NAMALWA (cell line): ENCODE measurements around the gene TOGARAM1.
"Not testable (repeated sequence)": the region's sequence is repeated elsewhere in the genome, so short reads cannot be mapped to it uniquely, and the experiment has no call there.

Experiments used
- DNase-seq: peaks from one replicate; pipeline ENCODE4 v3.0.0-alpha.2; 2015; ENCODE audit warnings: low spot score

The TOGARAM1 gene

DNA sequence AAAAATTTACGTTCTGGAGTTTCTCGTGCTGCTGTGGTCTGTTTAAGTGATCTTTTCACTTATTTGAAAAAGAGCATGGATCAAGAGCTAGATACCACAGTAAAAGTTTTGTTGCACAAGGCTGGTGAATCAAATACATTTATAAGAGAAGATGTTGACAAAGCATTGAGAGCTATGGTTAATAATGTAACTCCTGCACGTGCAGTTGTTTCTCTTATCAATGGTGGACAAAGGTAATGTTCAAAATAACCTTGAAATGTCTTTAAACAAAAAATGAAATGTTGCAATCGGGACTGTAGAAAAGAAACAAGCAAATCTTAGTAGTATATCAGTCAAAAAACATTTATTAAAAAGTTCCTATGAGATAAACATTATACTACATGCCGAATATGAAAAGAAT, 82.6 kb downstream of the TOGARAM1 start:
- DNase-seq = no peak

DNA sequence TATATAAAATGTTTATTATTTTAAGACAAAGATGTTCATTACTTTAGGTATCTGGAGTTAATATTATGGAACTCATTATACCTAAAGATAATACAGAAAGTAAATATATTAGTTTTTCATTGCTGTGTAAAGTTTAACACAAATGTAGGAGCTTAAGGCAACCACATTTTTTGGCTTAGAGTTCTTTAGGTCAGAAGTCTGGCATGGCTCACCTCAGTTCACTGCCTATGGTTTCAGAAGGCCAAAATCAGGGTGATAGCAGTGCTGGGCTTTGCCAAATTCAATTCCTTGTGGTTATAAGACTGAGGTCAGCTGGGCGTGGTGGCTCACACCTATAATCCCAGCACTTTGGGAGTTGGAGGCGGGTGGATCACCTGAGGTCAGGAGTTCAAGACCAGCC, 86.4 kb downstream of the TOGARAM1 start:
- no peak for DNase-seq

DNA sequence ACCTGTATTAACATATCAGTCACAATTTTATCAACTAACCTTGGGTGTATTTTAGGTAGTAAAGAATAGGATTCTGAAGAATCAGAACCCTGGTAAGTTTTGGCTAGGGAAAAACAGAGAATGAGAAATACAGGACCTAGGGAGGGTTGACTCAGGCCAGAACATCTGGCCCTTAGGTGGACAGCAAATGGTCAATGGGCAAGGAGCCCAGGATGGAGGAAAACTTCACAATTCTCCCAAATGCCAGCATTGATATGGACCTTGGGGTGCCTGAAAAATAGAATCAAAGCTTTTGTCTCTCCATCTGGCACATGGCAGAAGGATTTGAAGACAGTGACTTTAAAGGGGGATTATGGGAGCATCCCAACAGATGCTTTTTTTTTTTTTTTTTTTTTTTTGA, 89.2 kb downstream of the TOGARAM1 start:
- no peak for DNase-seq

DNA sequence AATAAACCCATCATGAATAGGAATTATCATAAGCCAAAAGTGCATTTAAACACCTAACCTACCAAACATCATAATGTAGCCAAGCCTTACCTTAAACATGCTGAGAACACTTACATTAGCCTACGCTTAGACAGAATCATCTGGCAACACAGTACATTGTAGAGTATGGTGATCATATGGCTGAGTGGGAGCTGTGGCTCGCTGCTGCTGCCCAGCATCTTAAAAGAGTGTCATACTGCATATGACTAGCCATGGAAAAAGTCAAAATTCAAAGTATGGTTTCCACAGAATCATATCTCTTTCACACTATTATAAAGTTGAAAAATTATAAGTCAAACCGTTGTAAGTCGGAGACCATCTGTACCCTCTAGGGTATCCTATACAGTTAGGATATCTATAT, 89.9 kb downstream of the TOGARAM1 start:
- no peak for DNase-seq

DNA sequence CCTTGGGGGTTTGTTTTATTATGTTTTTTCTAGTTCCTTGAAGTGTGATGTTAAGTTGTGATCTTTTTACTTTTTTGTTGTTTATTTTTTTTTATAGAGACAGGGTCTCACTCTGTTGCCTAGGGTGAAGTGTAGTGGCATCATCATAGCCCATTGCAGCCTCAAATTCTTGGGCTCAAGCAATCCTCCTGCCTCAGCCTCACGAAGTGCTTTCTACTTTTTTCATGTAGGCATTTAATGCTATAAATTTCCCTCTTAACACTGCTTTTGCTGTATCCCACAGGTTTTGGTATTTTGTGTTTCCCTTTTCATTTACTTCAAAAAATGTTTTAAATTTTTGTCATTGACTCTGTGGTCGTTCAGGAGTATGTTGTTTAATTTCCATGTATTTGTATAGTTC, 95.4 kb downstream of the TOGARAM1 start:
- DNase-seq = no peak

DNA sequence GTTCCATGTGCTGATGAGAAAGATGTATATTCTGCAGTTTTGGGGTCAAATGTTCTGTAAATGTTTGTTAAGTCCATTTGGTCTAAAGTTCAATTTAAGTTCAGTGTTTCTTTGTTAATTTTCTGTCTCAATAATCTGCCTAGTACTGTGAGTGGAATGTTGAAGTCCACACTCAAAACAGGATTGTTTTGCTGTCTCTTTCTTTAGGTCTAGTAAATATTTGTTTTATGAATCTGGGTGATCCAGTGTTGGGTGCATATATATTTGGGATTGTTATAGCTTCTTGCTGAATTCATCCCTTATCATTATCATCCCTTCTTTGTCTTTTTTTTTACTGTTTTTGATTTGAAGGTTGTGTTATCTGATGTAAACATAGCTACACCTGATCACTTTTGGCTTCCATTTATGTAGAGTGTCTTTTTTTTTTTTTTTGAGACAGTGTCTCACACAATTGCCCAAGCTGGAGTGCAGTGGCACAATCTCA, 95.9 kb downstream of the TOGARAM1 start:
- no peak for DNase-seq

DNA sequence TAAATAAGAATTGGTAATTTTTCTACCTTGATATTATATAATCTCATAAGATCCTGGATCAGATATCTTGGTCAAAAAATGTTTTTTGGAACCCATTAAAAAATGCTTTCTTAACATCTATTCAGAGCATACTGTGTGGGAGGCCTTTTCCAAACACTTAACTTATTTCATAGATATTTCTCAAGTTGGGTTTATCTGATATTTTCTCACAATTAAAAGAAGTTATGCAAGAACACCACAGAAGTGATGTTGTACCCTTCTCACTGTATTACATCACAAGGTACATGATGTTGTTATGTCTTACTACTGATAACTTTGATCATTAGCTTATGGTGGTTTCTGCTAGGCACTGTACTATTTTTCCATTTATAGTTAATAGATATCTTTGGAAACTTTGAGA, 98.6 kb downstream of the TOGARAM1 start:
- DNase-seq = no peak

DNA sequence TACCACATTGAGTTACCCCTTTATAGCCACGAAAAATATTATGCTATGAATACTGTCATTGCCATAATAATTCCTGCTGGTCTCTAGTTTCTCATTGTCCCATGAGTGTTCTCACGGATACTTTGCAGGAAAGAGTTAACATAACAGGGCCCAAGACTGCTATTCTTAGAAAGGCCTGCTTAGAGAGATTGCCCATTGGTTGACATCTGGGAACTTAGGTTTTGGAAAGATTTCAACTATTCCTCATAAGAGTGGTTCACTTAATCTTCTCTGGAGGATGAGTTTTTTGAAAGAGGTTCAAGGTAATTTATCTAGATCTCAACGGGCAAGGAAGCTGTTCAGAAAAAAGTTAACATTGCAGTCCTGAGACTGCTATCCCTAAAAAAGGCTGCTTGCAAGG, 103.5 kb downstream of the TOGARAM1 start:
- no peak for DNase-seq

DNA sequence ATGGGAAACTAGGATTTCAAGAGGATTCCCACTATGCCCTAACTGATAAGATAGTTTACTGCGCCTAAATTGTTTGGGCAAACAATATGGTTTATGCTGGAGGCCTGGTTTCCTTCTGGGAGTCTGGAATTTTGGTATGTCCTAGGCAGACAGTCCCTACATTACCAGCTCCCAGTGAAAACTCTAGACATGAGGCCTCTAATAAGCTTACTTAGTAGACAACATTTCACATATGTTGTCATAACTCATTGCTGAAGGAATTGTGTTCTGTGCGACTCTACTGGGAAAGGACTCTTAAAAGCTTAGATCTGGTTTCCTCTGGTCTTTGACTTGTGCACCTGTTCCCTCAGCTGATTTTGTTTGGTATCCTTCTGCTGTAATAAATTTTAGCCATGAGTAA, 104.0 kb downstream of the TOGARAM1 start:
- no peak for DNase-seq

DNA sequence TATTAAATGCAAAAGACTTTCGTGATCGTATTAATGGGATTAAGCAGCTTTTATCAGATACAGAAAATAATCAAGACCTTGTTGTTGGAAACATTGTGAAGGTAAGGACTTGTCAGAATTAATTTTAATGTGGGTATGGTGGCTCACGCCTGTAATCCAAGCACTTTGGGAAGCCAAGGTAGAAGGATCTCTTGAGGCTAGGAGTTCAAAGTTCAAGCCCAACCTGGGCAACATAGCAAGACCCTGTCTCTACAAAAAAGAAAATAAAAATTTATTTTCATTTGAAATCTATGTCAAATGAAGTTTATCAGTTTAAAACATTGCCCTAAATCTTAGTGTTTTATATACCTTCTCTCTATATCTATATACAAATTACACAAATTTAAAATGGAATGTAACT, 104.7 kb downstream of the TOGARAM1 start:
- DNase-seq = no peak

DNA sequence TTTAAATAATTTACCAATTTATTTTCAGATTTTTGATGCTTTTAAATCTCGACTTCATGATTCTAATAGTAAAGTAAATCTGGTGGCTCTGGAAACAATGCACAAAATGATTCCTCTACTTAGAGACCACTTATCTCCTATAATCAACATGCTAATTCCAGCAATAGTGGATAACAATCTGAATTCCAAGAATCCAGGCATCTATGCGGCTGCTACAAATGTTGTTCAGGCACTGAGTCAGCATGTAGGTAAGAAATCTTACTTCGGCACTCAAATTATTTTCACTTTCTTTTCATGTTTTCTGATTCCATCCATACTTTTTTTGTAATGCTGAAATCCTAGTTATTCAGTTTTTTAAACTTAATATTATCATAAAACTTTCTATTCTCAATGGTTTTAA, 106.4 kb downstream of the TOGARAM1 start:
- DNase-seq = no peak

DNA sequence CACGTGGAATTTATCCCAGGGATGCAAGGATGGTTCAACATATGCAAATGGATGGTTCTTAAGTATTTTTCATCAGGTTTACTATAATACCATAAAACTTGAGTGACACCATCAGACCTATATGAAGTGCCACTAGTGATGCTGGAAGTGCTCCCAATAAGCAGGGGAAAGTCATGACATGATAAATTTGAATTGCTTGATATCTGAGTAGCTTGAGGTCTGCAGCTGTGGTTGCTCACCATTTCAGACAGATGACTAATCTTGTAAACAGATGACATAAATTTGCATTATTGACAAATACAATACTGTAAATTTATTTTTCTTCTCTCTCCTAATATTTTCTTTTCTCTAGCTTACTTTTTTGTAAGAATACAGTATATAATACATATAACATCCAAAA, 108.2 kb downstream of the TOGARAM1 start:
- no peak for DNase-seq

DNA sequence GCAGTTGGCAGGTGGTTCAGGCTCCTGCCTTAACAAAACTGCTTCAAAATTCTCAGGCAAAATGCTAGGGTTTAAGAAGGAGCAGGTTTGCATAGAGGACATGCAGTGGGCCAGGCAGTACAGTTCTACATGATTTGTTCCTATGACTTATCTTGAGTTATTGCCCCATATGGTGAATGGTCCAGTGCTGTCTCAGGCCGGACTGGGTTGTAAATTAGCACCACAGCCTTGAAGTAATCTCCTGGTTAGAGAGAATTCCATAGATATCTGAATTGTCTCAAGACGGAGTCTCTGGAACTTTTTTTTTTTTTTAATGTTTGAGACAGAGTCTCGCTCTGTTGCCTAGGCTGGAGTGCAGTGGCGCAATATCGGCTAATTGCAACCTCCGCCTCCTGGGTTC, 110.1 kb downstream of the TOGARAM1 start:
- DNase-seq = no peak

DNA sequence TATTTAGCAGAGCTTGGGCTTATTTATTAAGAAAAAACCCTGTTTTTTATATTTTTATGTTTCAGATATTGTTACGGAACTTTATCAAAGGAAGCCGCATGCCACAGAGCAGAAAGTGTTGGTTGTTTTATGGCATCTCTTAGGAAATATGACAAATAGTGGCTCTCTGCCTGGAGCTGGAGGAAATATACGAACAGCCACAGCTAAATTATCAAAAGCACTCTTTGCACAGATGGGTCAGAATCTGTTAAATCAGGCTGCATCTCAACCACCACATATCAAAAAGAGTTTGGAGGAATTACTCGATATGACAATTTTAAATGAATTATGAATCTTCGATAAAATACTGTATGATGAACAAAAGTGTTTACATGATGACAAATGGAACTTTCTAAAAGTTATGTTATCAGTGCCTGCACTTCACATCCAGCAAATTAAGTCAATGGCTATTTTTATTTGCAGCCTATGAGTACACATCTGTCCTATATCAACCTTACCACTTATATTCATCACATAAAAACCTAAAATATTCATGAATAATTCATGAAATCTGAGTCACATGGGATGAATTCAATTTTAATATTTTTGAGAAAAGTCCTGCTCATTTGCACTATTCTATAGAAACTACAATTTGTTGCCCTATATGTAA, 111.4 kb downstream of the TOGARAM1 start:
- no peak for DNase-seq

DNA sequence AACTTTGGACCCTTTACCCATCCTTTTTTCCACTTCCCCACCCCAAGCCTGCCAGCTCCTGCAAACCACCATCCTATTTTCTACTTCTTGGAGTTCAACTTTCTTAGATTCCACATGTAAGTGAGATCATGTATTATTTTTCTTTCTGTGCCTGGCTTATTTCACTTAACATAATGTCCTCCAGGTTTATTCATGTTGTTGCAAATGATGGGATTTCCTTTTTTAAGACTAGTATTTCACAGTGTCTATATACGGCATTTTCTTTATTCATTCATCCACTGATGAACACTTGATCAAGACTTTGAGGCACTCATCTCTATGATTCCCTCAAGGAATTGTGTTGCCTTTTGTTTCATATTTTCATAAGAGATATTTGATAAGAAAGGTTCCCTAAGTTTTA, 116.3 kb downstream of the TOGARAM1 start:
- DNase-seq = no peak

DNA sequence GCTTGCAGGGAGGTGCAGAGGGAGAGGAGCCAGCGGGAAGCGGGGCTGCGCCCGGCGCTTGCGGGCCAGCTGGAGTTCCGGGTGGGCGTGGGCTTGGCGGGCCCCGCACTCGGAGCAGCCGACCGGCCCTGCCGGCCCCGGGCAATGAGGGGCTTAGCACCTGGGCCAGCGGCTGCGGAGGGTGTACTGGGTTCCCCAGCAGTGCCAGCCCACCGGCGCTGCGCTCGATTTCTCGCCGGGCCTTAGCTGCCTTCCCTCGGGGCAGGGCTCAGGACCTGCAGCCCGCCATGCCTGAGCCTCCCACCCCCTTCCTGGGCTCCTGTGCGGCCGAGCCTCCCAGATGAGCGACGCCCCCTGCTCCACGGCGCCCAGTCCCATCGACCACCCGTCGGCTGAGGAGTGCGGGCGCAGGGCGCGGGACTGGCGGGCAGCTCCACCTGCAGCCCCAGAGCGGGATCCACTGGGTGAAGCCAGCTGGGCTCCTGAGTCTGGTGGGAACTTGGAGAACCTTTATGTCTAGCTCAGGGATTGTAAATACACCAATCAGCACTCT, 118.5 kb downstream of the TOGARAM1 start:
- not testable (repeated sequence) for DNase-seq

DNA sequence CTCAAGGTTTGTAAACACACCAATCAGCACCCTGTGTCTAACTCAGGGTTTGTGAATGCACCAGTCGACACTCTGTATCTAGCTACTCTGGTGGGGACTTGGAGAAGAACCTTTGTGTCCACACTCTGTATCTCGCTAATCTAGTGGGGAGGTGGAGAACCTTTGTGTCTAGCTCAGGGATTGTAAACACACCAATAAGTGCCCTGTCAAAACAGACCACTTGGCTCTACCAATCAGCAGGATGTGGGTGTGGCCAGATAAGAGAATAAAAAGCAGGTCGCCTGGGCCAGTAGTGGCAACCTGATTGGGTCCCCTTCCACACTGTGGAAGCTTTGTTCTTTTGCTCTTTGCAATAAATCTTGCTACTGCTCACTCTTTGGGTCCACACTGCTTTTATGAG, 119.1 kb downstream of the TOGARAM1 start:
- DNase-seq = not testable (repeated sequence)

DNA sequence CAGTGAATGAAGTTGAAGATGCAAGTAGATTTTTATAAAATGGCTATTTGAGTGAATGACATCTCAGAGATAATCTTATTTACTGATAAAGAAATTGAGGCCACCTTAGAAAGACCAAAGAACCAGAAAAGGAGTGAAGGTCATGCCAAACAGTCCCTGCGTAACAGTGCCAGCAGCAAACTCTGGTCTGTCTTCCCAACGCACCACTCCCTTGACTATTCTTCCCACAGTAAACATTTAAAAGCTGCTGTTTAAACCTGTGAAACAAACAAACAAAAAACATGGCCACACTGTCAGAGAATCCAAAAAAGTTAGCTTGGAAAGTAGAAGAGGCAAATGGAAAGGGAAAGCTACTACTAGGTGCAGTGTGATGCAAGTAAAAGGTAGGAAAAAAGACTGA, 120.4 kb downstream of the TOGARAM1 start:
- DNase-seq = no peak

DNA sequence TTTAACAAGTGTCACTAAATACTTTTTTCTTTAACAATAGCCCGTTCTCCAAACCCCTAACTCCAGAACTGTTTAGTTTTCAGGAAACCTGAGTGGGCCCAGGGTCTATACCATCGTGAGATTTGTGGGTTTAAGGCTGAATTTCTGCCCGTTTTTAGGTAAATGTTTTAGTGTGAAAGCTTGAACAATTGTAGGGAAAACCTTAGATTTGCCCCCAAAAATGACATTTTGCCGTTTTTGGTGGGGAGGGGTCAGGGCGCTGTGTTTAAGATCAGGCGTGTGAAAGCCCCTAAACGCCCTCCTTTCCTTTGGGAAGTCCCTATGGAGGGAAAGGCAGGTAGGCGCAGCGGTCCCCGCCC, 121.6 kb downstream of the TOGARAM1 start:
- DNase-seq = no peak

DNA sequence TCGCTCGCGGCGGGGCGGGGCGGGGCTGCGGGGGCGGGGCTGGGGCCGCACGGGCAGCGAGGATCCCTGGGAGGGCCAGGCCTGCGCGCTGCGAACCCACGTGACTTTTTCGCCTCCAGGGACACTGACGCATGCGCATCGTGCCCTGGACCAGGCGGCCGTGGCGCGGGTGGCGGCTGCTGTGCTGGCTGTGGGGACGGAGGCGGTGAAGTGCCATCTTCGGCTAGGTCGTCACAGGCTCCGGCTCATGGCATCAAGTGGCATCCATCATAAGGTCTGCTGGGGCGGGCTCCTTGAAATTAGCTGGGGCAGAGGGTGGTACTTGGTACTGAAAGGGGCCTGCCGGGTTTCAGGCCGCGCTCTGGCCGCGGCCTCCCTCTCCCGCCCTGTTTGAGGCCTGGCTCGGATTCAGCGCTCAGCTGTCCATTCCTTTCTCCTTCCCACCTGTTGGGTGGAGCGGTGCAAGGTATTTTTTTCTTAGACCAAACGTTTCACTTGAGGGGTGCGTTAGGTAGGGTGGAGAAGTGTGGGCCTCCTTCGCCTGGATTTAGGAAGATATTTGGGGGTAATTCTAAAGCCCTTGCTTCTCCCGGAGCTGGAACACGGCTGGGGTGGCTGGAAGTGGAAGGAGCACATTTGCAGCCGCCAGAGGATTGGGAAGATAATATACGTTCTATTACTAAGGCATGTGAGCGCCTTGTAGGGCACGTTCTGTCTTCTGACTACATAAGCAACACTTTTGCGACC, 122.2 kb downstream of the TOGARAM1 start, which contains the start of gene PRPF39:
PRPF39 (plus strand) TSS at position 141 of the 747 bp plus-strand sequence. CDS start 11,124 bp downstream, outside the sequence.
- peak; percentile 90 for DNase-seq

DNA sequence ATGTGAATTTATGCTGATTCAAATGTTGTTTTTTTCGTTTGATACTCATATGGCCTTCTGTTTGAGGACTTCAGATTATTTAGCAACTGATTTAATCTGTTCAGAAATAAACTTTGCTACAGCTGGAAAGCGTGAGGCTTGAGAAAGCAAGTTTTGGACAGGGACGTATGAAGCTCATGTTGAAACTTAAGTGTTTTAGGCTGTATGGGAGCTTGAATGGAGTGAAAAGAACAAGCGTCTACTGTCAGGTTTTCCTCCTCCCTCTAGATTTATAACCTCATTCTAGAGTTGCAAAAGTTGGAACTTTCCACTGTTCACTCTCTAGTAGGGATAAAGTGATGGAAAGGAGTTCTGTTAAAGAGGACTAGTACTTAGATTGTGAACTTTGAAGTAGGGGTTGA, 123.0 kb downstream of the TOGARAM1 start:
- DNase-seq = peak; percentile 26

DNA sequence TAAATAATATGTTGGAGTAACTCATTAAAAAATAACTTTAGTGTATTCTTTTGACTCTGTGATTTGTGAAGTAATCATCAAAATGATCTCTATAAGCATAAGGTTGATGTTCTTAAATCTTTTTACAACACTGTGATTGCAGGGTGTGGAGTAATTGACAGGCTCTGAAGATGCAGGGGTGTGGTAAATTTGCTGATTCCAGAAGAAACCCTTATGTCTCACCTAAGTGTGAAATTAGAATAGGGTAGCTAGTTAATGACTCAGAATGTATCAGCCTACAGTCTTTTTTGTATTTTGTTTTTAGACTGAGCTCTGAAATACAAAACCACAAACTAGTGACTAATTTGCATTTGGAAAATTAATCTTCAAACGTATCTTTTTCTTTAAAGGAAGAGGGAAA, 127.8 kb downstream of the TOGARAM1 start:
- DNase-seq = no peak

DNA sequence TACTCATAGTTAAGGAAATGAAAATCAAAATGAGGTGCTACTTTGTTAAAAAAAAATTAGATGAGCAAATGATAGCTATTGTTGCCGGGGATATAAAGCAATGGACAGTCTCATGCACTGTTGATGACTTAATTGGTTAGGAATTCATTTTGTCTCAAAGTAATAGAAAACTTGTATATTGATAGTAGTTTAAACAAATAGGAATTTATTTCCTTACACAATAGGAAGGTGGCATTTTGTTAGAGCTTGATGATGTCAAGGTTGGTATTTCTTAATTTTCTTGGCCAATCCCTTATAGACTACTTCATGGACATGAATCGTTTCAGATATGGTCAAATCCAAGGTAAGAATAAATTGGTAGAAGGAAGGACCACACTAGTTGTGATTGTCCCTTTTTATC, 129.7 kb downstream of the TOGARAM1 start:
- DNase-seq = no peak
